ENCODE data around the gene KDM6A. TPM values are rescaled to one million over a fixed set of nuclear protein-coding genes. Genes with fewer than 3 reads are reported as not detected.

The KDM6A gene
- total RNA-seq, 6 donors from 2014 or later = 19.9 to 62.0 (median 26.6) TPM

- no peaks in the 10 kb centered on the region for H3K27me3 ChIP-seq
- 81 to 84% methylated on average over 1 of the region's 1 CpG for WGBS, 2 donors
- H3K36me3 ChIP-seq = peaks cover 0 to 5% (median under 1%) of the 10 kb centered on the region in 4 donors
- no peak overlapping the region for H3K4me3 ChIP-seq
- H3K4me1 ChIP-seq = peaks cover 0 to 35% (median 21%) of the 10 kb centered on the region in 4 donors
- H3K9me3 ChIP-seq = no peaks in the 10 kb centered on the region
- TF ChIP-seq POLR2A (IDR thresholded peaks at IDR 0.05) (no peak), POLR2AphosphoS5 (IDR thresholded peaks at IDR 0.05) (no peak), EP300 (IDR thresholded peaks at IDR 0.05) (no peak)
- TF ChIP-seq, protein P1, sequence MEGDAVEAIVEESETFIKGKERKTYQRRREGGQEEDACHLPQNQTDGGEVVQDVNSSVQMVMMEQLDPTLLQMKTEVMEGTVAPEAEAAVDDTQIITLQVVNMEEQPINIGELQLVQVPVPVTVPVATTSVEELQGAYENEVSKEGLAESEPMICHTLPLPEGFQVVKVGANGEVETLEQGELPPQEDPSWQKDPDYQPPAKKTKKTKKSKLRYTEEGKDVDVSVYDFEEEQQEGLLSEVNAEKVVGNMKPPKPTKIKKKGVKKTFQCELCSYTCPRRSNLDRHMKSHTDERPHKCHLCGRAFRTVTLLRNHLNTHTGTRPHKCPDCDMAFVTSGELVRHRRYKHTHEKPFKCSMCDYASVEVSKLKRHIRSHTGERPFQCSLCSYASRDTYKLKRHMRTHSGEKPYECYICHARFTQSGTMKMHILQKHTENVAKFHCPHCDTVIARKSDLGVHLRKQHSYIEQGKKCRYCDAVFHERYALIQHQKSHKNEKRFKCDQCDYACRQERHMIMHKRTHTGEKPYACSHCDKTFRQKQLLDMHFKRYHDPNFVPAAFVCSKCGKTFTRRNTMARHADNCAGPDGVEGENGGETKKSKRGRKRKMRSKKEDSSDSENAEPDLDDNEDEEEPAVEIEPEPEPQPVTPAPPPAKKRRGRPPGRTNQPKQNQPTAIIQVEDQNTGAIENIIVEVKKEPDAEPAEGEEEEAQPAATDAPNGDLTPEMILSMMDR (IDR thresholded peaks at IDR 0.05) = no peak
- no peak for DNase-seq
- H3K27ac ChIP-seq = no peak overlapping the region
- ATAC-seq (ENCODE audit: low FRiP score in 2 of 2) = no peak
Observed at GRCh38 chrX:44958480-44958879, 85.5 kb downstream of the KDM6A start.

- H3K9me3 ChIP-seq = no peaks in the 10 kb centered on the region
- H3K4me1 ChIP-seq = peaks cover 0 to 21% (median 10%) of the 10 kb centered on the region in 4 donors
- TF ChIP-seq, protein P1 (IDR thresholded peaks at IDR 0.05) = no peak
- no peak for TF ChIP-seq POLR2AphosphoS5 (IDR thresholded peaks at IDR 0.05)
- no peak for TF ChIP-seq EP300 (IDR thresholded peaks at IDR 0.05)
- TF ChIP-seq POLR2A (IDR thresholded peaks at IDR 0.05) = no peak
- H3K4me3 ChIP-seq = no peak overlapping the region
- no peak overlapping the region for H3K27ac ChIP-seq
- 82 to 88% methylated on average over 6 of the region's 6 CpGs for WGBS, 2 donors
- H3K27me3 ChIP-seq = no peaks in the 10 kb centered on the region
- ATAC-seq (ENCODE audit: low FRiP score in 2 of 2) = no peak
- no peak for DNase-seq
- peaks cover 0 to 9% (median 2%) of the 10 kb centered on the region in 4 donors for H3K36me3 ChIP-seq
Observed at GRCh38 chrX:44961817-44962607, 89.0 kb downstream of the KDM6A start.

DNA sequence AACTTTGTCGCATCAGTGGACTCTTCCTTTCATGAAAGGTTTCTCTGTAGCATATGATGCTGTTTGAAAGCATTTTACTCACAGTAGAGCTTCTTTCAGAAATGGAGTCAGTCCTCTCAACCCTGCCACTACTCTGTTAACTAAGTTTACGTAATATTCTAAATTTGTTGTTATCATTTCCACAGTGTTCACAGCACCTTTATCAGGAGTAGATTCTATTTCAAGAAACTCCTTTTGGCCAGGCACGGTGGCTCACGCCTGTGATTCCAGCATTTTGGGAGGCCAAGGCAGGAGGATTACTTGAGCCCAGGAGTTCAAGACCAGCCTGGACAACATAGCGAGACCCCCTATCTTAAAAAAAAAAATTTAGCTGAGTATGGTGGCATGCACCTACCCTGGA, 90.0 kb downstream of the KDM6A start:
- DNase-seq = no peak
- H3K4me1 ChIP-seq = peaks cover 0 to 24% (median 12%) of the 10 kb centered on the region in 4 donors
- H3K36me3 ChIP-seq = peaks cover 0 to 9% (median 2%) of the 10 kb centered on the region in 4 donors
- TF ChIP-seq, protein P1 (IDR thresholded peaks at IDR 0.05) = no peak
- TF ChIP-seq POLR2AphosphoS5 (IDR thresholded peaks at IDR 0.05) (no peak), POLR2A (IDR thresholded peaks at IDR 0.05) (no peak)
- ATAC-seq (ENCODE audit: low FRiP score in 2 of 2) = no peak
- no peak overlapping the region for H3K4me3 ChIP-seq
- 98 to 100% methylated on average over 3 to 5 of the region's 5 CpGs for WGBS, 2 donors
- no peaks in the 10 kb centered on the region for H3K9me3 ChIP-seq
- H3K27me3 ChIP-seq = no peaks in the 10 kb centered on the region
- H3K27ac ChIP-seq = no peak overlapping the region

GRCh38 chrX:44967221-44967620, 94.2 kb downstream of the KDM6A start:
- WGBS, 2 donors = 57 to 80% methylated on average over 1 of the region's 1 CpG
- Histone ChIP-seq H3K9me3 (no peaks in the 10 kb centered on the region), H3K27me3 (no peaks in the 10 kb centered on the region), H3K4me1 (peaks cover 0 to 15% (median 2%) of the 10 kb centered on the region in 4 donors), H3K4me3 (no peak overlapping the region), H3K36me3 (peaks cover 0 to 9% (median 2%) of the 10 kb centered on the region in 4 donors), H3K27ac (no peak overlapping the region)
- DNase-seq (no peak), ATAC-seq (ENCODE audit: low FRiP score in 2 of 2) (no peak)
- TF ChIP-seq POLR2AphosphoS5 (IDR thresholded peaks at IDR 0.05) (no peak), EP300 (IDR thresholded peaks at IDR 0.05) (no peak), POLR2A (IDR thresholded peaks at IDR 0.05) (no peak)
- TF ChIP-seq, protein P1 (IDR thresholded peaks at IDR 0.05) = no peak

All from upper lobe of left lung (tissue), 6 donors.